ENCODE results near the gene FBXL5. TPM values are rescaled to one million over a fixed set of nuclear protein-coding genes. Genes with fewer than 3 reads are reported as not detected.

The FBXL5 gene
- total and polyA plus RNA-seq, 9 of the 15 experiments (the other 6 are each of a cell fraction or from before 2014, with no cell fraction given): 6.0 to 35.2 (median 22.1) TPM

DNA sequence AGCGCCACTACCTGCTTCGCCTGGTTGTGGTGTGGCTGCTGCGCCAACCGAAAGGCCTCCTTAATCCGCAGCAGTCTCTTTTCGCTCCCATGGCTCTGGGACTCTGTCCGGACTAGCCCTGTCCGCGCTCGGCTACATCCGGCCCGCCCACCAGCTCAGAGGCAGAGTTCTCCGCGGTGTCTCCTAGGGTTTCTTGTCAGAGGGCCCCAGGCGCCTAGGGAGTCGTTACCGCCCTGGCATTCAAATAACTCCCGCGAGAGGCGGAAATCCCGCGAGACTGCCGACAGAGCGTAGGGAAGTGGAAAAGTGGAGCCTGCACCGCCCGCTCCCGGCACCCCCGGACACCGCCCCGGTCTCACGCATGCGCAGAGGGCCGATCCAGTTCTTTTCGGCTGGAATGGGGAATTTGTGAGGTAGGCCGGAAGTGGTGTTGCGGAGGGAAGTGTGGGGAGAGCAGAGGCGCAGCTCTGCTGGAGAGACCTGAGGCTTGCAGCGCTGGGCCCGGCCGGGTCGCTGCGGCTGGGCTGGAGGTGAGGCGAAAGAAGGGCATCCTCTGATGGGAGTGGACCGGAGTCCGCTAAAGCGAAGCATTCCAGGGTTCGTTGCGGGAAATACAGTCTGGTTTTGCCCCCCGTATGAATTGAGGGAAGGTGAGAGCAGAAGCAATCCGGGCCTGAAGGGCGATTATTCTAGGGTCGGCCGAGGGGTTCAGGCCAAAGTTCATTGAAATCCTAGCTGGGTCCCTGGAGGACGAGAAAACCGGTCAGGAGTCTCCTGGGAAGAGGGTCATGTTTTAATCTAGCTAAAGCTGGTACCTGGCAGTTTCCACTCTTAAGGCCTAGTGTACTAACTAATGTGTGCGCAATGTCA, 26.4 kb upstream of the FBXL5 start, which contains the start of gene FAM200B (continued):
- TF ChIP-seq STAT5A (IDR thresholded peaks at IDR 0.05; ENCODE audit: borderline replicate concordance, low read length) (no peak; the same call in 1 of the 2 replicates), ZFP30 (CRISPR knock-in tag; IDR thresholded peaks at IDR 0.05; ENCODE audit: borderline replicate concordance) (no peak)

DNA sequence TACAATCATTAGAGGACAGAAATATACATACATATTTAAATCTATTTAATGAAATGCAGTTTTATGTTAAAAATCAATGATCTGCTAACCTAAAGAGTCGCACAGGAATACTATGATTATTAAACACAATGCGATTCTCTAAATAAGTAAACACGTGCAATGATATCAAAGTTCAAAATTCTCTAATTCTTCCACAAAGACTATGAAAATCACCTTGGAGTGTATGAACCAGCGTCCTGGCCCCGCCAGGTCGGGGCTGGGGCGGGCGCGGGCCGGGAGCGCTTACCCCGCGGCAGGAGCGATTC, 25.9 kb upstream of the FBXL5 start:
- peak overlapping the region; percentile 87 for H3K27ac ChIP-seq (ENCODE audit: extremely low read depth, low read depth, low read length)
- intact Hi-C loops (cut with micrococcal nuclease): loop anchor here (1.0 to 10.0 kb wide), 3 partner anchors 27 to 678 kb away; partner anchors contain the start of genes CPEB2 and TAPT1
- no peak for ATAC-seq
- TF ChIP-seq HMGN3 (IDR thresholded peaks at IDR 0.05; ENCODE audit: borderline replicate concordance, extremely low read depth, insufficient read length, low read depth, low read length): peak; percentile 49
- TF ChIP-seq, protein P1, sequence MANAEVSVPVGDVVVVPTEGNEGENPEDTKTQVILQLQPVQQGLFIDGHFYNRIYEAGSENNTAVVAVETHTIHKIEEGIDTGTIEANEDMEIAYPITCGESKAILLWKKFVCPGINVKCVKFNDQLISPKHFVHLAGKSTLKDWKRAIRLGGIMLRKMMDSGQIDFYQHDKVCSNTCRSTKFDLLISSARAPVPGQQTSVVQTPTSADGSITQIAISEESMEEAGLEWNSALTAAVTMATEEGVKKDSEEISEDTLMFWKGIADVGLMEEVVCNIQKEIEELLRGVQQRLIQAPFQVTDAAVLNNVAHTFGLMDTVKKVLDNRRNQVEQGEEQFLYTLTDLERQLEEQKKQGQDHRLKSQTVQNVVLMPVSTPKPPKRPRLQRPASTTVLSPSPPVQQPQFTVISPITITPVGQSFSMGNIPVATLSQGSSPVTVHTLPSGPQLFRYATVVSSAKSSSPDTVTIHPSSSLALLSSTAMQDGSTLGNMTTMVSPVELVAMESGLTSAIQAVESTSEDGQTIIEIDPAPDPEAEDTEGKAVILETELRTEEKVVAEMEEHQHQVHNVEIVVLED (CRISPR knock-in tag; IDR thresholded peaks at IDR 0.05): no peak
- TF ChIP-seq ETV1 (tag; conservative IDR thresholded peaks at IDR 0.05; ENCODE audit: low read depth): no peak
- TF ChIP-seq ZNF224 (CRISPR knock-in tag; IDR thresholded peaks at IDR 0.05): no peak
- 0 out of 2 replicates have a peak, but pooled peaks have one; percentile 16 for TF ChIP-seq ZNF431 (CRISPR knock-in tag; IDR thresholded peaks at IDR 0.05)
- no peak for TF ChIP-seq HDAC3 (IDR thresholded peaks at IDR 0.05; ENCODE audit: borderline replicate concordance, partially characterized antibody)
- TF ChIP-seq CCNT2 (IDR thresholded peaks at IDR 0.05; ENCODE audit: borderline replicate concordance, extremely low read depth, insufficient read length, low read depth, low read length): peak; percentile 17
- no peak for TF ChIP-seq FOXM1 (IDR thresholded peaks at IDR 0.05; ENCODE audit: low read depth)
- no peak for TF ChIP-seq FOXM1 (CRISPR knock-in tag; IDR thresholded peaks at IDR 0.05; ENCODE audit: low read depth)
- no peak for TF ChIP-seq MTA1 (IDR thresholded peaks at IDR 0.05; ENCODE audit: borderline replicate concordance)
- TF ChIP-seq NCOA1 (IDR thresholded peaks at IDR 0.05; ENCODE audit: low read depth): 0 out of 2 replicates have a peak, but pooled peaks have one; percentile 5
- TF ChIP-seq ZNF644 (tag; IDR thresholded peaks at IDR 0.05; ENCODE audit: low read depth): no peak
- no peak for TF ChIP-seq ZNF253 (CRISPR knock-in tag; conservative IDR thresholded peaks at IDR 0.05)
- TF ChIP-seq PTTG1 (tag; IDR thresholded peaks at IDR 0.05; ENCODE audit: low read depth): no peak
- TF ChIP-seq SREBF2 (CRISPR knock-in tag; IDR thresholded peaks at IDR 0.05): no peak
- no peak for TF ChIP-seq PCBP1 (IDR thresholded peaks at IDR 0.05; ENCODE audit: low read depth, low read length, poor library complexity, severe bottlenecking)
- no peak for TF ChIP-seq NEUROD1 (IDR thresholded peaks at IDR 0.05; ENCODE audit: borderline replicate concordance, low read depth, low read length, partially characterized antibody)
- peak; percentile 85; the same call in 1 of the 2 replicates for TF ChIP-seq GTF2E2 (tag; IDR thresholded peaks at IDR 0.05)

More for the DNA sequence above, 25.9 kb upstream of the FBXL5 start:
- H3K4me1 ChIP-seq (replicated peaks in 1 of 2; ENCODE audit: control insufficient read depth in 2 of 2, insufficient read depth in 2 of 2, low read length in 2 of 2): peaks cover 4 to 16% of the 10 kb centered on the region in 2 experiments; a peak in 4 of 5 replicates
- CTCF ChIA-PET (ENCODE audit: low intra/inter-chr PET ratio): no interaction called here
- WGBS (ENCODE audit: insufficient coverage, low coverage, missing lambda C conversion rate): 0% methylated on average over 11 of the region's 14 CpGs
- peak overlapping the region; percentile 92 for H2AFZ ChIP-seq (ENCODE audit: low read depth, low read length)
- FAIRE-seq: no peak
- no peak for DNase-seq (ENCODE audit: extremely low read depth in 1 of 4, low spot score in 3 of 4)
- no peaks in the 10 kb centered on the region for H4K20me1 ChIP-seq (replicated peaks; ENCODE audit: control insufficient read depth, insufficient read depth, low read length)
- no TSS peak for BruUV-seq (replicated peaks)
- in situ Hi-C loops (cut with MboI): no loop called here
- no peaks in the 10 kb centered on the region for H3K9me1 ChIP-seq (ENCODE audit: control insufficient read depth, insufficient read depth, low read length)
- peak overlapping the region; percentile 93; the same call in 1 of the 2 replicates for H3K4me2 ChIP-seq (ENCODE audit: insufficient read depth, low read length)
- peaks cover 89% of the 10 kb centered on the region for H3K79me2 ChIP-seq (ENCODE audit: control insufficient read depth, insufficient read depth, low read length)
- no peaks in the 10 kb centered on the region for H3K9me3 ChIP-seq (replicated peaks; ENCODE audit: control insufficient read depth, insufficient read depth, low read depth, low read length)
- no peaks in the 10 kb centered on the region for H3K27me3 ChIP-seq (ENCODE audit: control insufficient read depth in 2 of 2, insufficient read depth in 2 of 2, low read length in 2 of 2)
- POLR2A ChIA-PET: interaction anchor here (0.6 to 2.2 kb wide), 9 partner anchors 9 to 202 kb away, joined by 3 to 9 read pairs (median 3); no protein-coding TSS in a partner anchor
- peak overlapping the region; percentile 91 to 96 for H3K9ac ChIP-seq (ENCODE audit: insufficient read depth in 1 of 2, low read depth in 2 of 2, low read length in 2 of 2)
- H3K4me3 ChIP-seq: peak overlapping the region; percentile 67
- H3K36me3 ChIP-seq (ENCODE audit: control insufficient read depth, insufficient read depth, low read length): peaks cover 26% of the 10 kb centered on the region
